Activated CD4-positive, alpha-beta T cell treated with anti-CD3 and anti-CD28 coated beads, Interleukin-2, amount 10 ng/mL, durations not matched to agents 7 days and 5 days (primary cell): ENCODE results near the gene THSD7B. TPM values are rescaled to one million over a fixed set of nuclear protein-coding genes. Genes with fewer than 3 reads are reported as not detected.
"Not testable (repeated sequence)": the region's sequence is repeated elsewhere in the genome, so short reads cannot be mapped to it uniquely, and the experiment has no call there.

Experiments
- CTCF ChIA-PET: fragments of 350-600 bp; sonication (Branson Sonifier 250); formaldehyde crosslinking; loops from one replicate; lab custom pipeline; 2021; ENCODE audit warnings: antibody characterized with exemption; lab: Charles Lee
- POLR2A ChIA-PET: fragments of 350-600 bp; sonication (Branson Sonifier 250); formaldehyde crosslinking; loops from one replicate; lab custom pipeline; 2021; ENCODE audit warnings: antibody characterized with exemption; lab: Charles Lee
- DNase-seq: peaks from one replicate; pipeline ENCODE4 v3.0.0-alpha.2; 2020
- H3K27ac Mint-ChIP-seq: one replicate; pipeline ENCODE4 v1.8.0; 2021; ENCODE audit warnings: mild to moderate bottlenecking, moderate library complexity, mixed read lengths
- H3K27me3 Mint-ChIP-seq: one replicate; pipeline ENCODE4 v1.8.0; 2021; ENCODE audit warnings: mixed read lengths
- H3K36me3 Mint-ChIP-seq: one replicate; pipeline ENCODE4 v1.8.0; 2021; ENCODE audit warnings: low read depth, mixed read lengths
- H3K4me1 Mint-ChIP-seq: one replicate; pipeline ENCODE4 v1.8.0; 2021; ENCODE audit warnings: mixed read lengths
- H3K4me3 Mint-ChIP-seq: one replicate; pipeline ENCODE4 v1.8.0; 2021; ENCODE audit warnings: mild to moderate bottlenecking, moderate library complexity, mixed read lengths
- H3K9me3 Mint-ChIP-seq: one replicate; pipeline ENCODE4 v1.8.0; 2021; ENCODE audit warnings: mixed read lengths
- total RNA-seq, 2 experiments: library from RNA; stranded (reverse); gene quantifications; one replicate each; pipeline ENCODE4 v1.2.3, GENCODE V29; 2021

The THSD7B gene
- total RNA-seq, 2 experiments from 2014 or later = not detected

DNA sequence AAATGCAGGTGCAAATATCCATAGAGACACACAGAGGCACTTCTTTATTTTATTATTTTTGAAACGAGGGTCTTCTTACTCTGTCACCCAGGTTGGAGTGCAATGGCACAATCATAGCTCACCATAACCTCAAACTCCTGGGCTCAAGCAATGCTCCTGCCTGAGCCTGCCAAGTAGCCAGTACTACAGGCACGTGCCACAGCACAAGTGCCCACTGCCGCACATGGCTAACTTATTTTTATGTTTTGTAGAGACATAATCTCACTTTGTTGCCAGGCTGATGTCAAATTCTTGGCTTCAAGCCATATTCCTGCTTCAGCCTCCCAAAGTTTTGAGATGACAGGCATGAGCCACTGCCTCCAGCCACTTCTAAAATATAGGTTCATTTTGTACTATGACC is 537.6 kb downstream of the THSD7B start:
- H3K36me3 Mint-ChIP-seq = no peaks in the 10 kb centered on the region
- CTCF ChIA-PET = no interaction called here
- no peak for DNase-seq
- H3K27me3 Mint-ChIP-seq = no peaks in the 10 kb centered on the region
- peaks cover 2% of the 10 kb centered on the region for H3K9me3 Mint-ChIP-seq
- no peaks in the 10 kb centered on the region for H3K4me1 Mint-ChIP-seq
- POLR2A ChIA-PET = no interaction called here
- no peak overlapping the region for H3K4me3 Mint-ChIP-seq
- no peak overlapping the region for H3K27ac Mint-ChIP-seq

DNA sequence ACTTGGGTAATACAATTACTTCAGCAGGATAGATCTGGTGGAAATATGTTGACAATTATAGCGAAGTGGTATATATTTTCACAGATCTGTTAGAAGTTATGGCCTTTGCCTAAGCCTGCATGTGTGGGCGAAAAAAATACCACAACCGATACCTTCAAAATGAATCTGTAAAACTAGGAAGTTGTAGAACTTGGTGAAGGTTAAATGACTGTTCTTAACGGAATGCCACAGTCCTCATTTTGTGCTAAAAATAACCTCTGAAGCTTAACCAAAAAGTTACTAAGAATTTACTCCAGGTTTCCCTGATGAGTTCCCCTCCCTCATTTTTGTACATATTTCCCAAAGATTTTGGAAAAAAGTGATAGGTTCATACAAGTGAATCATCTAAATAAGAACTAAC is 550.7 kb downstream of the THSD7B start:
- H3K36me3 Mint-ChIP-seq = no peaks in the 10 kb centered on the region
- no peak for DNase-seq
- ChIA-PET POLR2A (no interaction called here), CTCF (no interaction called here)
- no peaks in the 10 kb centered on the region for H3K27me3 Mint-ChIP-seq
- peaks cover 2% of the 10 kb centered on the region for H3K9me3 Mint-ChIP-seq
- no peaks in the 10 kb centered on the region for H3K4me1 Mint-ChIP-seq
- H3K4me3 Mint-ChIP-seq = no peak overlapping the region
- no peak overlapping the region for H3K27ac Mint-ChIP-seq

DNA sequence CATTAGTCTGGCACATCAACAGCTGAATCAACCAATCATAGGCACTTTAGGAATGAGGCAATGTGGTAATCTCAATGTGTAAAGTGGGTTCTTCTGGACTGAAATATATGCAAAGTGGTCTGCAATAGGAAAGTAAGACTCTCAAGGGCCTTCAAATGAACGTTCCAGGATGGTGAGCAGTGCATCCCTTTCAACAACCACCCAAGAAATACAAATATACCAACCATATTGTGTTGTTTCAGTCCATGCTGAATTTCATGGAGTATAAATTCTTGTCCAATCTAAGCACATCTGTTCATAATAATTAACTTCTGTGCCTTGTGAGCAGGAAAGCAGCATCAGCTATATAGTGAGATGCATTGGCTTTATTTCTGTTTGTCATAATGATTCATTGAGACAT is 556.2 kb downstream of the THSD7B start:
- Mint-ChIP-seq H3K27ac (no peak overlapping the region), H3K36me3 (no peaks in the 10 kb centered on the region), H3K4me1 (no peaks in the 10 kb centered on the region), H3K4me3 (no peak overlapping the region), H3K27me3 (no peaks in the 10 kb centered on the region), H3K9me3 (no peaks in the 10 kb centered on the region)
- ChIA-PET POLR2A (no interaction called here), CTCF (no interaction called here)
- no peak for DNase-seq

DNA sequence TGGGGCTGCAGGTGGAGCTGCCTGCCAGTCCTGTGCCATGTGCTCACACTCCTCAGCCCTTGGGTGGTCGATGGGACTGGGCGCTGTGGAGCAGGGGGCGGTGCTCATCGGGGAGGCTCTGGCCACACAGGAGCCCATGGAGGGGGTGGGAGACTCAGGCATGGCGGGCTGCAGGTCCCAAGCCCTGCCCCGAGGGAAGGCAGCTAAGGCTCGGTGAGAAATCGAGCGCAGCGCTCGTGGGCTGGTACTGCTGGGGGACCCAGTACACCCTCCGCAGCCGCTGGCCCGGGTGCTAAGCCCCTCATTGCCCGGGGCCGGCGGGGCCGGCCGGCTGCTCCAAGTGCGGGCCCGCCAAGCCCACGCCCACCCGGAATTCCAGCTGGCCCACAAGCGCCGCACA is 566.2 kb downstream of the THSD7B start:
- H3K36me3 Mint-ChIP-seq, H3K27me3 Mint-ChIP-seq, POLR2A ChIA-PET, H3K9me3 Mint-ChIP-seq, DNase-seq, H3K4me1 Mint-ChIP-seq, H3K27ac Mint-ChIP-seq, CTCF ChIA-PET, H3K4me3 Mint-ChIP-seq: not testable (repeated sequence)

DNA sequence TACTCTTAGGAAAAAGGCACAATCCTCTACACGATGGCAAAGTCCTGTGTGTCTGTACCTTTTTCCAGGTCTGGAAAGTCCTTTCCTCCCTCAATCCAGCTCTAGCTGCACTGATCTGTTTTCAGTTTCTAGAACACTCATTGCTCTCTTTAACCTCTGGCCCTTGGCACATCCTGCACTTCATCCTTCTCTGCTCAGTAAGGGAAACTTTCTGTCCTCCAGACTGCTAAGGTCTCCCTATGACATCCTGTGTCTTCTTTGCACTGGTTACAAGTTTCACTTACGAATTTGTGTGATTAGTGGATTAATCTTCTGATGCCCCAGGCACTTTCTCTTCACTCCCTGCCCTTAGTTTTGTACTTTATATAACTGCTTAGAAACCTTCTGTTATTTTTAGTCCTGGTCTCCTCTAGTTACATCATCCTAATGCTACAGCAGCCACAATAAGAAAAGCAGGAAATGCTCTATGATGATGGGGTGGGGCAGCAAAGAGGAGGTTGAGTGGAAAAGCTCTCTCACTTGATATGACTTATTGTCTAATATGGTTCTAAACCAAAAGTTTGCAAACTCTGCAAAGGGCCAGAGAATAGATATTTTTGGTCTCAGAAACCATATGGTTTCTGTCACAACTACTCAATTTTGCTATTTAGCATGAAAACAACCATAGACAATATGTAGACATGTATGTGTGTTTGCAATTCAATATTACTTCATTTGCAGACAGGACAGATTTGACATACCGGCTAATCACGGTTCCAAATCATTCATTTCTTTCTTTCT is 568.2 kb downstream of the THSD7B start:
- no peaks in the 10 kb centered on the region for H3K4me1 Mint-ChIP-seq
- H3K36me3 Mint-ChIP-seq = no peaks in the 10 kb centered on the region
- no peaks in the 10 kb centered on the region for H3K27me3 Mint-ChIP-seq
- H3K9me3 Mint-ChIP-seq = no peaks in the 10 kb centered on the region
- ChIA-PET POLR2A (no interaction called here), CTCF (no interaction called here)
- H3K4me3 Mint-ChIP-seq = no peak overlapping the region
- no peak overlapping the region for H3K27ac Mint-ChIP-seq
- no peak for DNase-seq

DNA sequence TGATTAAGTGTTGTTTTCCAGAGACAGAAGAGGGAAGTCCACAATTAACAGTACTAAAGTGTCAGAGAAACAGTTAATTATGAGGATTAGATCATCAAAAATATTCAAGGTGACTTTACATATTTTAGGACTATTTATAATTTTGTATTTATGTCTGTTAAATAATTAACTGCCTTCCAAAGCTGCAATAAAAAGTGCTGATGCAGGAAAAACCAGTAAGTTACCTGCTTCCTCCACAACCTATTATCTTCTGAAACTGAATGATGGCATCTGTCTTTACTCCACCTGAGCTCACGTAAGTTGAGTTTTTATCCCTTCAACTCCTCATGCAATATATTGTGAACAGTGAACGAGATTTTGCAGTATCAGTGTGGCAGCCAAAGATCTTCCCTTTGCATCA is 570.7 kb downstream of the THSD7B start:
- H3K4me1 Mint-ChIP-seq = no peaks in the 10 kb centered on the region
- H3K9me3 Mint-ChIP-seq = no peaks in the 10 kb centered on the region
- DNase-seq = no peak
- H3K36me3 Mint-ChIP-seq = no peaks in the 10 kb centered on the region
- no peaks in the 10 kb centered on the region for H3K27me3 Mint-ChIP-seq
- no peak overlapping the region for H3K27ac Mint-ChIP-seq
- no peak overlapping the region for H3K4me3 Mint-ChIP-seq
- ChIA-PET CTCF (no interaction called here), POLR2A (no interaction called here)

DNA sequence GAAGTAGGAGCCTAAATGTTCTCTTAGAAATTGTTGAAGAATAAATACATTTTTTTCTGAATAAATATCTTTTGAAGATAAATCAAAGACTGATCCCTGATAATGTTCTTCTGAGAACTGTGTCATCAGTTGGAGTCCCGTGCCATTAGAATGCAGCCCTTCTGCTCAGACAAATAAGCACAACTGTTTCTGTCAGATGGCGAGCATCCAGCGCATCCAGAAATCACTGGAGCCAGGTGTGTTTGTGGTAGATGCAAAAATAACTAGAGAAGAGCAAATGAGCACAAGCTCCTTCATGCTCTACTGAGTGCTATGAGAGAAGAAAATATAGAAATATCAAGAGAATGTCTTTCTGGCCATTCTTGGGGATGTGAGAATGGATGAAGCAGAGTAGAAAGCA is 573.7 kb downstream of the THSD7B start:
- no peak overlapping the region for H3K4me3 Mint-ChIP-seq
- no peak for DNase-seq
- CTCF ChIA-PET = no interaction called here
- H3K9me3 Mint-ChIP-seq = no peaks in the 10 kb centered on the region
- H3K27me3 Mint-ChIP-seq = no peaks in the 10 kb centered on the region
- H3K36me3 Mint-ChIP-seq = no peaks in the 10 kb centered on the region
- H3K4me1 Mint-ChIP-seq = no peaks in the 10 kb centered on the region
- no peak overlapping the region for H3K27ac Mint-ChIP-seq
- POLR2A ChIA-PET = no interaction called here

DNA sequence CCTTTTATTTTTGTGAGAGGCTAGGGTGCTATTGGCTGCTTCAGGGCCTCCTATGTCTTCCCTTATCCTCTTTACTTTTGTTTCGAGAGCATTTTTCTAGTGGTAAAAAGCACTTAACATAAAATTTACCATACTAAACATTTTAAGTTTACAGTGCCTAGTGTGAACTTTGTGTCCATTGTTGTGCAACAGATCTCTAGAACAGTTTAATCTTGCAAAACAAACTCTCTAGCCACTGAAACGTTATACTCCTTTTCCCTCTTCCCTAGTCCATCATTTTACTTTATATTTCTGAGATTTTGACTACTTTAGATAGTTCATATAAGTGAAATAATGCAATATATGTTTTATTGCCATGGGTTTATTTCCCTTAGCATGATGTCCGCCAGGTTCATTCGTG is 580.6 kb downstream of the THSD7B start:
- POLR2A ChIA-PET = no interaction called here
- H3K4me1 Mint-ChIP-seq = no peaks in the 10 kb centered on the region
- no peak overlapping the region for H3K27ac Mint-ChIP-seq
- DNase-seq = no peak
- H3K9me3 Mint-ChIP-seq = no peaks in the 10 kb centered on the region
- no peak overlapping the region for H3K4me3 Mint-ChIP-seq
- CTCF ChIA-PET = no interaction called here
- no peaks in the 10 kb centered on the region for H3K27me3 Mint-ChIP-seq
- H3K36me3 Mint-ChIP-seq = no peaks in the 10 kb centered on the region

DNA sequence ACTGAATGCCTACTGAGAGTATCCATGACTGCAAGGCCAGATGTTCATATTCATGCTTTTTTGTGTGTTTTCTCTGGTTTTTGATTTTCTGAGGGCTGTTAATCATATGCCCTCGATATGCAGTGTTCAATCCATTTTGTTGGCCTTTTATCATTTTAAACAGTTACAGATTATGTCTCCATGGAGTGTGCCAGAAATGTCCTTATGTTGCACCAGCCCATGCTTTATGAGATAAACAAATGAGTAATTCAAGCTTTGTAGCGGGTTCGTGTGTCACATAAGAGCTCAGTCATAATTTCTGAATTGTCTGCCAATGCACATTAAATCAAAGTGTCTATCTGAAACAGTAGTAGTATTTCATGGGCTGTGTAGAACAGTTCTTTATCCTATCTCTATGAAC is 583.0 kb downstream of the THSD7B start:
- Mint-ChIP-seq H3K27ac (no peak overlapping the region), H3K4me1 (no peaks in the 10 kb centered on the region), H3K36me3 (no peaks in the 10 kb centered on the region), H3K27me3 (no peaks in the 10 kb centered on the region), H3K9me3 (no peaks in the 10 kb centered on the region), H3K4me3 (no peak overlapping the region)
- ChIA-PET POLR2A (no interaction called here), CTCF (no interaction called here)
- DNase-seq = no peak

DNA sequence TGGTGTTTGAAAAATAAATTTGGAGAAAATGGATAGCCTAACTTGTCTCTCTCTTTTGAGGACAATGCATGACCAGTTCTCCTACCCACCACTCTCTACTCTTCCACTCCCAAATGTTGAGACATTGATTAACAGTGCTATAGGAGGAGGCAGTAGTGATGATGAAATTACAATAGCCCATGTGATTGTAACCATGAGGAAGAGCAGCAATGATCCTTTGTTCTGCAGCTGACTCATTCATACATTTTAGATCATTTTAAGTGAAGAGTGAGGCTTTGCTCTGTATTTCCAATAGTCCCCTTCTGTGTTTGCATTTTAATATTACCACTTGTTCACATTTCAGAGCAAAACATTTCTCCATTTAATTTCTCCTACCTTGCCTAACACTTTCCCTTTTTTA is 592.3 kb downstream of the THSD7B start:
- no peaks in the 10 kb centered on the region for H3K4me1 Mint-ChIP-seq
- H3K27me3 Mint-ChIP-seq = no peaks in the 10 kb centered on the region
- H3K4me3 Mint-ChIP-seq = no peak overlapping the region
- DNase-seq = no peak
- no peaks in the 10 kb centered on the region for H3K36me3 Mint-ChIP-seq
- ChIA-PET POLR2A (no interaction called here), CTCF (interaction anchor here (0.9 kb wide), 1 partner anchor 20 kb away, joined by 3 read pairs; no protein-coding TSS in a partner anchor)
- H3K27ac Mint-ChIP-seq = no peak overlapping the region
- H3K9me3 Mint-ChIP-seq = peaks cover 22% of the 10 kb centered on the region

DNA sequence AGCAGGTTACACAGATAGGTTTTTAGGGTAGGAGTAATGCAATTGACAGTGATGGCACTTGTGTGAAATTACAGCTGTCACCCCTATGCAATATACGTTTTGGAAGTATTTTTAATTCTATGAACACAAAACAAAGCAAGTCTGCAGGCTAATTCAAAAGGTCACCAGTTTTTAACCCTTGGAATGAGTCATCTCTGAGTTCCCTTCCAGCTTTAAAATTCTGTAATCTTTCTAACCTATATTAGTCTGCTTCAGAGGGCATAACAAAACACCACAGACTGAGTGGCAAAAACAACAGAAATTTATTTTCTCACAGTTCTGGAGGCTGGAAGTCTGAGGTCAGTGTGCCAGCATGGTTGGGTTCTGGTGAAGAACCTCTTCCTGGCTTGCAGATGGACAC is 602.0 kb downstream of the THSD7B start:
- no peaks in the 10 kb centered on the region for H3K27me3 Mint-ChIP-seq
- ChIA-PET CTCF (no interaction called here), POLR2A (no interaction called here)
- H3K36me3 Mint-ChIP-seq = no peaks in the 10 kb centered on the region
- H3K4me1 Mint-ChIP-seq = no peaks in the 10 kb centered on the region
- no peak for DNase-seq
- peaks cover 4% of the 10 kb centered on the region for H3K9me3 Mint-ChIP-seq
- no peak overlapping the region for H3K4me3 Mint-ChIP-seq
- no peak overlapping the region for H3K27ac Mint-ChIP-seq

DNA sequence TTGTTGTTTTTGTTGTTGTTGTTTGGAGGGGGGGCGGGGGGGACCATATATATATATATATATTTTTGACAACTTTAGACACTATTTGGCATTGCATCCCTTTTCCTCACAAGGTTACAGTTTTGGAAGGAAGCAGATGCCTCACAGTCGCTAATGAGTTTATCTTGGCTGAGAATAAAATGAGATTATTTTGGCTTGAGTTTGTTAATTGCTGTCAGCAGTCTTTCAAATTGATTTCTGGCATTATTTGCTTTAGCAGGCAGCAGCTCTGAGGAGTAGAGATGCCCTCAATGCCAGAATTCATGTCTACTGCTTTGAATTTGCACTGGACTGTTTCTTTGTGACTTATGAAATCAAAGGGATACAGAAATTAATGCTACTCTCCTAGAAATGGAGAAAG is 603.8 kb downstream of the THSD7B start:
- POLR2A ChIA-PET = no interaction called here
- CTCF ChIA-PET = no interaction called here
- Mint-ChIP-seq H3K27ac (no peak overlapping the region), H3K36me3 (no peaks in the 10 kb centered on the region), H3K4me1 (no peaks in the 10 kb centered on the region), H3K27me3 (no peaks in the 10 kb centered on the region), H3K4me3 (no peak overlapping the region), H3K9me3 (no peaks in the 10 kb centered on the region)
- no peak for DNase-seq

DNA sequence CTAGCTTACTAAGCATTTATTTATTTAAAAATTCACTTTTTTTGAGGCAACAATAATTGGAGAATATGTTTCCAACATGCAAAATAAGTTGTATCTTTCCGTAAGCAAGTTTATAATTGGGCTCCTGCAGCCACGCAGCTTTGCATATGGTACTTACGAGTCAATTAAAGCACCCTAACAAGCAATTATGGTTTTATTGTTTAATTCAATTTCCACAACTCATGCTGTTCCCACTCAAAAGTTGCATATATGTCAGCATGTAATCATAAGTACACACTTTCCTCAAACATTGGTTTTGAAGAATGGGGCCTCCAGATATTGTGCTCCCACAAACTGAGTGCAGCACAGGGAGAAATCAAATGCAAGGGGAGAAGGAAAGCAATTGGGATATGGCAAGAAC is 613.8 kb downstream of the THSD7B start:
- H3K36me3 Mint-ChIP-seq = no peaks in the 10 kb centered on the region
- no peaks in the 10 kb centered on the region for H3K27me3 Mint-ChIP-seq
- CTCF ChIA-PET = no interaction called here
- peaks cover 10% of the 10 kb centered on the region for H3K9me3 Mint-ChIP-seq
- no peaks in the 10 kb centered on the region for H3K4me1 Mint-ChIP-seq
- no peak overlapping the region for H3K4me3 Mint-ChIP-seq
- no peak overlapping the region for H3K27ac Mint-ChIP-seq
- no peak for DNase-seq
- POLR2A ChIA-PET = no interaction called here

DNA sequence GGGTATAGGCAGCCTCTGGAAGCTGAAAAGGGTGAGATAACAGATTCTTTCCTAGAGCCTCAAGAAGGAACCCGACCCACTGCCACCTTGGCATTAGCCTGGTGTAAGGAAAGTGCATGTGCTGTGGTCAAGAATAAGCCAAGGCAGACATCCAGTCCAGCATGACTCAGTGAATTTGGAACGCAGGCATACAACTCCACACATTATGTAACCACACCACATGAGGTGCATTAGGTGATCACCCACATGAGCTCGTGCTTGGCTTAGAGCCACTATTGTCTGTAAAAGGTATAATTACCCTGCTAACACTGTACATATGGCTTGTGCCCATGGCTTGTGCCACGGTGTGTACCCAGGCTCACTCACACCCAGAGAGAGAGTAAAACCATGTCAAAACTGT is 615.3 kb downstream of the THSD7B start:
- Mint-ChIP-seq H3K4me1 (no peaks in the 10 kb centered on the region), H3K9me3 (peaks cover 10% of the 10 kb centered on the region), H3K27ac (no peak overlapping the region), H3K27me3 (no peaks in the 10 kb centered on the region), H3K36me3 (no peaks in the 10 kb centered on the region), H3K4me3 (no peak overlapping the region)
- ChIA-PET POLR2A (no interaction called here), CTCF (no interaction called here)
- no peak for DNase-seq
